Activated T-helper 1 cell treated with Interleukin-2 at 50 U/mL for 16 hours (primary cell): ENCODE data around the gene MMP19.
"Not testable (repeated sequence)": the region's sequence is repeated elsewhere in the genome, so short reads cannot be mapped to it uniquely, and the experiment has no call there.

Experiments
- DNase-seq: peaks from one replicate; pipeline ENCODE4 v3.0.0-alpha.2; 2020; ENCODE audit warnings: low read depth

The MMP19 gene

GRCh38 chr12:55842681-55843429 lies at the start of gene MMP19:
Gene MMP19 (minus strand): TSS chr12:55842936. CDS start chr12:55842830, 106 bp downstream.
- no peak for DNase-seq

DNA sequence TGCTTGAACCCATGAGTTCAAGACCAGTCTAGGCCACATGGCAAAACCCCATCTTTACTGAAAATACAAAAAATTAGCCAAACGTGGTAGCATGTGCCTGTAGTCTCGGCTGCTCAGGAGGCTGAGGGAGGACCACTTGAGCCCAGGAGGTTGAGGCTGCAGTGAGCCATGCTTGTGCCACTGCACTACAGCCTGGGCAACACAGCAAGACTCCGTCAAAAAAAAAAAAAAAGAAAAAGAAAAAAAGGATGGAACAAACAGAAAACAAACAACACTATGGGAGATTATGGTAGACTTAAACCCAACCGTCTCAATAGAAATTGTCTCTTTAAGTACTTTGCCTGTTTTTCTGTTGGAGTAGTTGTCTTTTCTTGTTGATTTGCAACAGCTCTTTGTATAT lies 48.6 kb upstream of the MMP19 start:
- DNase-seq = no peak

DNA sequence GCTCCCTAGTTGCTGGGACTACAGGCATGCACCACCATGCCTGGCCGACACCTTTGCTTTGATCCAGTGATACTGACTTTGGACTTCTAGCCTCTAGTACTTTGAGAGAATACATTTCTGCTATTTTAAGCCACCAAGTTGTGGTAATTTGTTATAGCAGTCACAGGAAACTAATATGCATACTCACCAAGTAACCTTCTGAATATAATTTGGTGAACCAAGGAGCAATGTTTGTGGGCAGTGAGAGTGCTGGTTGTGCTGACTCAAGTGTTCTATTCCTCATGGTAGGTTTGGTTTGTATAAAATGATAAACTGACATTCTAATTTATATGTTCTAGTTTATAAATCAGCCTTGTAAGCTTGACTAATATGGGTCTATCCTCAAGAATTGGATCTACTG lies 42.4 kb upstream of the MMP19 start:
- no peak for DNase-seq

- no peak for DNase-seq
Measured at GRCh38 chr12:55877824-55878223, 35.1 kb upstream of the MMP19 start.

DNA sequence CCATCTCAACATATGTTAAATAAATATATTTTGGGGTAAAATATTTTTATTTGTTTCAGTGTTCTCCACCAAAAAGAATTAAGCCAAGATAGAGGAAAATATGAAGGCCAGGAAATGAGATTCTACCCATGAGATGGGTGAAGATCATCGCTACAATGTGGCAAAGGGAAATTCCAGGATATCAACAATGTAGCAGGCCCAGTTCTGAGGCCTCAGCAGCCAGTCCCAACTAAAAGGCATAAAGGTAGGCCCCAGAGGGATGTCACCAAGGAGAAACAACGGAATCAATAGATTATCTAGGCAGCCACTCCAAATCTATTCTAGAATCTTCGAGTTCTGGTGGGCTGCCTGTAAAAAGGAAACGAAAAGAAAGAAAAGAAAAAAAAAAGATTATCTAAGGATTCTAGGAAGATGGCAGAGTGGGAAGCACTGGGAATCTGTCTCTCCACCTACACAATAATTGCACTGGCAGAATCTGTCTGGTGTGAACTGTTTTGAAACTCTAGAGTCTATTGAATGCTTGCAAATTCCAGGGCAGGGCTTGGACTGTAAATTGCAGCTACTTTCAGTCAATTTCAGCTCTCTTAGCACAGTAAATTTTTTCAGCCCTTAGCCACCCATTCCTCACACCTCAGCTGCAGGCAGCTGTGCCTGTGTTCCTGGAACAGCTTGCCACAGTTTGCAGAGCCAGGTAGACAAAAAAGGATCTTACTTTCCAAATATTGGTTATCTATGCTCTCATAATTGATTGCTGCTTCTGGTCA lies 33.1 kb upstream of the MMP19 start:
- DNase-seq = no peak

DNA sequence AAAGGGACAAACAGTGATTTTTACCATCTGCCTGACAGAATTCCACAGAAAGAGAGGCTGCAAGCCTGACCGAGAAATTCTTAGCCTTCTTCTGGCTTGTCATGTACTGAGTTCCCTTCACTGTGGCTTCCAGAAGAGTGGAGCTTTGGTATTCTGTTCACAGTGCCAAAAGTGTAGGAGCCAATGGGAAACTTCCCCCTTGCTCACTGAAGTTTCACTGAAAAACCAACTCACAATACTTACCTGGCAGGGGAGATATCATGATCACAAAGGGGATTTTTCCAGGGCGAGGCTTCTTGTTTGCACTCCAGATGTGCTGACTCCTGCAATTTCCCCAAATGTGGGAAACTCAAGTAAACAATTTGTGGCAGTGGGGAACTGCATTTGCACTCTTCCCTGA lies 31.7 kb upstream of the MMP19 start:
- no peak for DNase-seq

DNA sequence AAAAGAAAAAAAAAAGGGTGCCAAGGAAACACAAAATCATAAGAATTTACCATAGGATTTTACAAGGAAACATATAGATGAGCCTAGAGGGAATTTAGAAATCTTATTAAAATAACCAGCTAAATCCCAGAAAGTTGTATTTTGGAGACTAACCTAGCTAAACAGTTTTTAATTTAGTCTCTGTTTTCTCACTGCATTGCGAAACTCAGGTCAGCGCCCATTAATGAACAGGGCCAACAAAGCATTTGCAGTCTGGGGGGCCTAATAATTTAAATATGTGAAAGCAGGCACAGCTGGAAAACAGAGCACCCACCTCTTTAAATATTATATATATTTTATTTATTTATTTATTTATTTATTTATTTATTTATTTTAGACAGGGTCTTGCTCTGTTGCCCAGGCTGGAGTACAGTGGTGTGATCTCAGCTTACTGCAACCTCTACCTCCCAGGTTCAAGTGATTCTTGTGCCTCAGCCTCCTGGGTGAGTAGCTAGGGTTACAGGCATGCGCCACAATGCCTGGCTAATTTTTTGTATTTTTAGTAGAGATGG lies 23.8 kb upstream of the MMP19 start:
- not testable (repeated sequence) for DNase-seq

DNA sequence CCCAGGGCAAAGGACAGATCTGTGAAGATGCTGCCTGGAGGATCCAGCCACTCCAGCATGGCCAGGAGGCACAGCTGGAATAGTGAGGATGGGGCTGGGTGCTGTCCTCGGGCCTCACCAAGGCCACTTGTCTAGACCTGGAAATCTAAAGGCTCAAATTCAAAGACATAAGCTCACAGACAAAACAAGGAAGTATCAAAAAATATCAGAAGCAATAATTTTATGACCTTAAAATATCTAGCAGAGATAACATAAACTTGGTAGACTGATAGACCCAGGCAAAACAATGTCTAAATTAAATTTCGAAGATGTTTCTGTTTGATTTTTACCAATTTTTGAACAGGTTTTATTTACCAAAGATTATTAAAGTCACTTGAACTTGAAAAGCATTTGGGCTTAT lies 22.6 kb upstream of the MMP19 start:
- DNase-seq = no peak

GRCh38 chr12:55862931-55863330 lies 20.2 kb upstream of the MMP19 start:
- DNase-seq = not testable (repeated sequence)

DNA sequence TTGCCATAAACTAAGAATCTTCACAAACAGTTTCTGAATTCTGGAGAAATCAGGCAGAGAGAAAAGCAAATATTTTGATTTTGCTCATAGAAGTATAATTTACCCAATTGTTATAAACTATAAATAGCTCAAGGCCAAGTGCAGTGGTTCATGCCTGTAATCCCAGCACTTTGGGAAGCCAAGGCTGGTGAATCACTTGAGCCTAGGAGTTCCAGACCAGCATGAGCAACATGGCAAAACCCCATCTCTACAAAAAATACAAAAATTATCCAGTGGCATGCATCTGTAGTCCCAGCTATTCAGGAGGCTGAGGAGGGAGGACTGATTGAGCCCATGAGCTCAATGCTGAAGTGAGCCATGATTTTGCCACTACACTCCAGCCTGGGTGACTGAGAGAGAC lies 19.6 kb upstream of the MMP19 start:
- no peak for DNase-seq

- no peak for DNase-seq
Measured at GRCh38 chr12:55861871-55862270, 19.1 kb upstream of the MMP19 start.

DNA sequence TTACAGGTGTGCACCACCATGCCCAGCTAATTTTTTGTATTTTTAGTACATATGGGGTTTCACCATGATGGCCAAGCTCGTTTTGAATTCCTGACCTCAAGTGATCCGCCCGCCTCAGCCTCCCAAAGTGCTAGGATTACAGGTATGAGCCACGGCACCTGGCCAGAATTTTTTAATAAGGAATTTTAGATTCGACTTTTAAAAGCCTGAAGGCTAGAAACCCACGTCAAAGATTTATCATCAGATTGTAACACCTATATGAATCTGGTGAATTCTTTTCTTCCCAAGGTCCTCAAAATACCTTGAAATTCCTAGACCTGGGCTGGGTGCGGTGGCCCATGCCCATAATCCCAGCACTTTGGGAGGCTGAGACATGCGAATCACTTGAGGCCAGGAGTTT lies 18.7 kb upstream of the MMP19 start:
- DNase-seq = no peak

- no peak for DNase-seq
Measured at GRCh38 chr12:55852740-55853139, 10.0 kb upstream of the MMP19 start.

GRCh38 chr12:55850893-55851292 lies 8.2 kb upstream of the MMP19 start:
- DNase-seq = no peak

DNA sequence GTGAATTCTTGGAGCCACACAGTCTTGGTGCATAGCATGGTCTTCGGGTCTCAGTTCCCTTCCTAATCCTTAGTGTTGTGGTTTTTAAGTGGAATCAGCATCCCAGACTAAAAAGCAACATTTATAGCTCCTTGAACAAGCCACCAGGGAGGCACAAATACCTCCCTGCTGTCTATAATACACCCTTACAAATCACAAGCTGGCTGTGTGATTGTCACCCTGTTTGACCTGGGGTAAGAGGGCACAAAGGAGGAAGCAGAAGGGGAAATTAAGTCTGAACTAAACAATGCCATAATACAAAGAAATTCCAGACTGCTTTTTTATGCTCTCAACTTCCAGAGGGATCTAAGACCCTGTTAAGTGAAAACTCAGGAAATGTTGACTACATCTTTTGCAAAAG lies 7.7 kb upstream of the MMP19 start:
- no peak for DNase-seq

DNA sequence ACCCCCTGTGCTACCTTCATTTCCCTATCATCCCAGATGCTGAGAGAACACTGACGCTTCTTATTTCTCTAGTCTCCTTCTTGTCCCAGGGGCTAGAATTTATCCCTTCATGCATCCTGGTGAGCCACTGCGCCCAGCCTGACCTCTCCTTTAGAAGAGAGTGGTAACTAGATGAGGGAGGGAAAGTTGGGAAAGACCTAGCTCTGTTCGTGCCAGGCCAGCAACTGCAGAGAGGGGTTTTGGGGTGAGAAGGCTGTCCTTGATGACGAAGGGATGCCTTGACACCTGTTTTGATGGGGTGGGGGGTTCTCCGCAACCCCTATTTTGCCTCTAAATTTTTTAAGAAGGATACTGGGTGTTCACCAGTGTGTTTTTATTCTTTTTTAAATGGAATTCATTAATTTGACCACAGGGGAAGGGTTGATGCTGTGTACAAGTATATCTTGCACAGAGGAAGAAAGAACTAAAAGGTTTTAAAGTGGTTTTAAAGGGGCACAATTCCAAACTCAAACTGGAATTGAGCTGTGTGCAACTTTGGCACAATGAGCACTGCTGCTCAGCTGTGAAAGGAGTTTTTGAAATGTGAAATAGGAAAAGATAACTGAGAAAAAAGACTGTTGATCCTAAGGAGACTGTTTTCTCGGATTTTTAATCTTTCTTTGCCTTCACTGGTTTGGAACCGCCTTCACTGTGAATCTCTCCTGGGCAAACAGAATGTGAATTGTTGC lies 7.0 kb upstream of the MMP19 start:
- no peak for DNase-seq

DNA sequence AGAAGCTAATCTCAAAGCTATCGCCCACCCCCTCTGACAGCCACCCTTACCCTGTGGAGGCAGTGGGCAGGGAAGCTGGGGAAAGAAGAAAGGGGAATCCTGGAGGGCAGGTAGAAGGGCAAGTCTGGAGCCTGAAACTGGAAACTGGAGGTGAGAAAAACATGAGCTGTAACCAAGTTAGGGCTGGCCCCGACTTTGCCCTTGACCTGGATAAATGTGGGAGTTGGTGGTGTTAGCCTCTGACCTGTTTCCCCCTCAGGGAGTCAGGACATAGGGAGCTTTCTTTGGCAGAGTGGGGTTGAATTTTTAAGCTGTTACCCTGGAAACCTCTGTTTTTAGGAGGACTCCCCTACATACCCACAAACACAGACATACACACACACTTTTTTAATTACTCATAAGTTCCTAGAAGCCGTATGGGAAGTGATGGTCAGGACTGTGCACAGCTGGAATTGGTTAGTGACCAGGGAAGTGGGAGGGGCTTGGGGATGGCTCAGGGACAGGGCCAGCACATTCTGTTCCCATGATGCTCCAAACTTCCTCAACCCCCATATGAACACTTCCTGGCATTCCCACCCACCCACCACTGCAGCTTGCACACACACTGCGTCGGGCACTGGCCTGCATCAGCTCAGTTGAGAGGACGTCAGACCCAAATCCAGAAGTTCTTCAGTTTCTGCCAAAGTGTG lies 5.0 kb upstream of the MMP19 start:
- no peak for DNase-seq

- DNase-seq = no peak
Measured at GRCh38 chr12:55847033-55847432, 4.3 kb upstream of the MMP19 start.

- DNase-seq = no peak
Measured at GRCh38 chr12:55845785-55846496, 3.2 kb upstream of the MMP19 start.

DNA sequence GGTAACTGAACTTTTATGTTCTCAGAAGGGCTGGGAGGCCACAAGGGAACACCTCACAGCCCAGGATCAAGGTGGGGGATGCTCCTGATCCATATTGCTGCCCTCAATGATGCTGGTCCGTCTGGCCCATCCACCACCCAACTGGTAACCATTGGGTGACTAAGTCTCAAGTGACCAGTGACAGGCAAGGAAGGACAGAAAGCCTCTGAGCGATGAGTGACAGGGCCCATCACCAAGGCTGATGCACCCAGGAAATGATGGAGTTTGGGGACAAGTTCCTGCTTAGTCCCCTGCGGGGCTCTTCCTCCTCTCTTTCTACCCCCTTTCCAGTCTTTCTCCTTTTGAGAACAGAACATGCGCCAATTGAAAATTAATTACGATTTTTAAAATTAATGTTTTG lies 2.6 kb upstream of the MMP19 start:
- DNase-seq = no peak

DNA sequence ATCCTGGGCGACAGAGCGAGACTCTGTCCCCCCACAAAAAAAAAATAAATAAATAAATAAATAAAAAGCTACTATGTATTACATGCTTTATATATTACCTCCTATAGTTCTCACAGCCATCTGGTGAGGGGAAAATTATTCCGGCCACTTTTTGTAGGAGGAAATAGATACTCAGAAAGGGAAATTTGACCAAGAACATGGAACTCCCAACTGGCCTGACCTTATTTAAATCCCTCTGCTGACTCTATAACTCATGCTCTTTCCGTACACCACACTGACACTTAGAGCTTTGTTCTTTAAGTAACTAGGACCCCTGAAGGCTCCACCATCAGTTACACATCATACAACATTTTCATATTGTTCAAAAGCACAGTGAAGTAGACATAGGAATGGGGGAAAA lies 2.2 kb upstream of the MMP19 start:
- DNase-seq = no peak
